NOMO-1 treated with dmso at 0.1 percent for 144 hours (cell line): ENCODE measurements around the gene ELP1.

ENCODE experiments used
- DNase-seq: peaks from one replicate; lab custom pipeline; 2025; ENCODE audit not compliant: unreplicated experiment; lab: John Stamatoyannopoulos, UW

ELP1 gene

DNA sequence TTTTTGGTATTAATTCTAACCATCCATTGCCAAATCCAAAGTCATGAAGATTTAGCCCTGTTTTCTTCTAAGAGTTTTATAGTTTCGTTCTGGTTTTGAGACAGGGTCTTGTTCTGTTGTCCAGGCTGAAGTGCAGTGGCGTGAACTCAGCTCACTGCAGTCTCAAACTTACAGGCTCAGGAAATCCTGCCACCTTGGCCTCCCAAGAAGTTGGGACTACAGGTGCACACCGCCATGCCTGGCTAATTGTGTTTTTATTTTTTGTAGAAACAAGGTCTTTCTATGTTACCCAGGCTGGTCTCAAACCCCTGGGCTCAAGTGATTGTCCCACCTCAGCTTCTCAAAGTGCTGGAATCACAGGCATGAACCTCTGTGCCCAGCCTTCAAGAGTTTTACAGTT, 50.8 kb downstream of the ELP1 start:
- DNase-seq, result no peak

DNA sequence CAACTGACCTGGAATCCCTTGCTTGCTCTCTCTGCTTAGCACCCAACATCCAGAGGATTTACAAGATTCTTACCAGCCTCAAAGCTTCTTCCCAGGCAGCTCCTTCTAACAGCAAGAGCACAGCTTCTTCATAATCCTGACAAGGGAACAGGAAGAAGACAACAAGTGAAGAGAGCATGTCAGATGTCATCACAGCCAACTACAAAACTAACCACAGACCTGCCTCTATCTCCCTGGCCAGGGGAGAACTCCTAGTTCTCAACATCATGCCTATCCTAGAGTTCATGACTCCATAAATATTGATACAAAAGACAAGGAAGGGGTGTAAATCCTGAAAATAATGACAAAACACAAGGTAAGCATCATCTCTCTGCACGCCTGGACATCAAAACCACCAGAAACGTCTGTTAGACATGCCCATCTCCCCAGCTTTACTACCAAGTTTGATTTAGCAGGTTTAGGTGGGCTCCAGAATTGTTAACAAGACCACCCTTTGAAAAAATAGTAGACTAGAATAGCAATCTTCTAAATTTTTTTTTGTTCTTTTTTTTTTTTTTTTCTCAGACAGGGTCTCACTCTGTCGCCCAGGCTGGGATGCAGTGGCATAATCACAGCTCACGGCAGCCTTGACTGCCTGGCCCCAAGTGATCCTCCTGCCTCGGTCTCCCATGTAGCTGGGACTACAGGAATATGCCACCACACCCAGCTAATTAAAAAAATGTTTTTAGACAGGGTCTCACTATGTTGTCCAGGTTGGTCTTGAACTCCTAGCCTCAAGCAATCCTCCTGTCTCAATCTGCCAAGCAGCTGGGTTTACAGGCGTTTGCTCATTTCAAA, 51.7 kb downstream of the ELP1 start:
- DNase-seq, result no peak

DNA sequence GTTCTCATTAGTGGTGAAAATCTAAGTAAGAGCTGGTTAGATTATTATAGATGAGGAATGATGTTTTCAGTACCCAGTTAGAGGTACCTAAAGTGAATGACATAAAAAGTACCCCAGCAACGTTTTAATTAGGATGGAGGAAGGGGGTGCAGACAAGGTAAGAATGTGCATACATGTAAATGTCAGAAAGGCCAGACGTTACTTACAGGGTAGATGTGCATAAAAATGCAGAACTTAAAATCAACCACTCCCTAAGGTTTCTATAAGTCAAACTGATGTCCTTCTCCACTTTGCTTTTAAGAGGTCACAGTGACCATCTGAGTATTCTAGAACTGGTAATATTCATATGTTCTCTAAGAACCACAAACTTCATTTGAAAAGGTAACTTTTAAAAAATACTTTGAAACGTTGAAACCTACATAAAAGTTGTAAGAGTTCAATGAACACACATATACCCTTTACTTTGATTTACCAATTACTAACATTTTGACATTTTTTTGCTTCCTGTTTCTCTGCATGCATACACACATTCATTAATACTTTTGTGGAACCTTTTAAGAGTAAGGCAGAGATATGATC, 53.1 kb downstream of the ELP1 start:
- DNase-seq, result no peak

DNA sequence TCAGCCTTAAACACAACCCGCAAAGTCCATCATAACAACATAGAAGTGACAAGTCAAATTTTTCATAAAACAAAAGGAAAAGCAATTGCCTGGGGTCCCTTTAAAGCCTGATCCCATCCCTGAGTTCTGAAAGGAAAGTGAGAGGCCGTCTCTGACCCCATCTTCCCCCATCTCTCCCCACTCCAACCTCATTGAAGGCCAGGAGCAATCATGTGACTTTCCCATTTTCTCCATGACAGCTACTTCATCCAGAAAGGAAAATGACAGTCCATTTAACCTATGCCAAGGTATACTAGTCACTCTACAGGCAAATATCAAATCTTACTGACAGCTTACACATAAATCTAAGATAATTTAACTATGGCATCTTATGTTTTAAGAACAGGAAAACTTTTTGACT, 56.4 kb downstream of the ELP1 start:
- DNase-seq, result no peak

DNA sequence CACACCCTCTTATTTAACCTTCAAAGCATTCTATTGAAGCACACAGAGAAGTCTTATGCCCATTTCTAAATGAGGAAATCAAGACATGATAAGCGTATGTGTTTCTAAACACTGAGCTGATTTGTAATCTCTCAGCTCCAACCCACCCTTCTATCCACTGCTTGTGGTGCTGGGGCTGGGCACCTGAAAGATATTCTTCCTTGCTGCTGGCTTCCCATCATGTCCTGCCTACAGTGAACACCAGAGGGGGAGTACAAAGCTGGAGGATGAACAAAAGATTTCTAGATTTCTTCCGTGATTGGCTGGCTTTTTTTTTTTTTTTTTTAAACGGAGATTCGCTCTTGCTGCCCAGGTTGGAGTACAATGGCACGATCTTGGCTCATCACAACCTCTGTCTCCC, 57.5 kb downstream of the ELP1 start:
- no peak for DNase-seq

DNA sequence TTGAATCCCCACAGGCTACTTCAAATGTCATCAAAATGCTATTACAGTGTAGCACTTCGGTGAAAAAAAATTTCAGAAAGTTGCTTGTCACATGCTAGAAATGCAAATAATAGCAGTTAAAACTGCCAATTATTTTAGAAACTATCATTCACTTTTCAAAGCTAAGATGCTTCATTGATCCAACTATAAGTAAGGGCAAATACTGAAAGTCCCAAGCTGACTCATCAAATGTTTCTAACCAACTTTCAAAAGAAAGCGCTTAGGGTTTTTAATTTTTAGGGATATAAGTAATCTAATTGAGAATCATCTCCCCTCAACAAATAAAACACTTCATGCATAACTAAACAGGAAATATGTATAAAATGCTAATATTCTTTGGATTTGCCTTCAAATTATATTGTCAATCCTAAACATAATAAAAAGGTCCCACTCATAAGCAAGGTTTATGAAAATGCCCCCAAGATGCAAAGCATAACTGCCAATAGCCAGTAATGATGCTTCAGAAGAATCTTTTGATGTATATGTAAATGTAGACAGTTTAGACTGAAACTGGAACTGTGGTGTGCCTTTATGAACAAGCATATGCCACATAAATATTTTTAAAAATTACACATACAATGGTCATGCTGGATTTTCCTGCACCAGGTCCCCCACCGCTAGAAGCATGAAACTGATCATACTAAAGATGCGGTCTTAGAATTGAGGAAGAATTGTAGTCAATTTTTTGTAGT, 59.7 kb downstream of the ELP1 start:
- no peak for DNase-seq

DNA sequence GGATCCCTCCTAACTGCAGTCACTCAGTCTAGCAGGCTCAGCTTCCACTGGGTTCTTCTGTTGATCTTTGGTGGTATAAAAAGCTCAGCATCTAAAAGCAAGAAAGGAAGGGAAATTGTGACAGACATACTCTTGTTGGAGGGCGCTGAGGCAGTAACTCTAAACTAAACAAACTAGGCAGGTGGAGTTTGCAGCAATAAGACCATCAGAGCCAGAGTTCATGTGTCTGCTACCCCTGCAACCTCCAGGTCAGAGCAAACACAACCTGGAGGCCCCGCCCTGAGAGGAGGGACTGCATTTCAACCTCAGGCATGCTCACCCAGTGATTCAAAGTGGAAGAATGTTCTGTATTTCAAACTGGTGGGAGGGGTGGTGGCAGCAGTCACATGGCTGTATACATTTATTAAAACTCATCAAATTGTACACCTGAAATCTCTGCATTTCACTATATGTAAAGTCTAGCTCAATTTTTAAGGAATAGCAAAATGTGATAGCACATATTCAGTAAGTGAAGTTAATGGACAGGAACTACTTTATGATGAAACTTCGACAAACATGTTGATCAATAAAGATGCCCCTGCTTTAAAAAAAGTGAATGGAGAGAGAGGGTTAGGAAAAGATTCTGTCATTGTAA, 64.7 kb downstream of the ELP1 start:
- no peak for DNase-seq

DNA sequence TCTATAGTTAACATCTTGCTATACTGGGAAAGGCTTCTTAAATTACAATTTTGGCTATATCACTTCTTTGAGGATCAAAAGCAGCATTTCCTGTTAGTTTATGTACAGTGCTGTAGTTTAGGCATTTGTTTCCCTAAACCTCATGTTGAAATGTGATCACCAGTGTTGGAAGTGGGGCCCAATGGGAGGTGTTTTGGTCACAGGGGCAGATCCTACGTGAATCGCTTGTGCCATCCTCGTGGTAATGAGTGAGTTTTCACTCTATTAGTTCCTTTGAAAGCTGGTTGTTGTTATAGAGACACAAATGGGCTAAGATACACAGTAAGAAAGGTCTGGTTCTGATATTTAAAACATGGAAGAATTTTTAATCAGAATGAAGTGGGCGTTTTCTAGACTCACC, 66.1 kb downstream of the ELP1 start:
- no peak for DNase-seq

DNA sequence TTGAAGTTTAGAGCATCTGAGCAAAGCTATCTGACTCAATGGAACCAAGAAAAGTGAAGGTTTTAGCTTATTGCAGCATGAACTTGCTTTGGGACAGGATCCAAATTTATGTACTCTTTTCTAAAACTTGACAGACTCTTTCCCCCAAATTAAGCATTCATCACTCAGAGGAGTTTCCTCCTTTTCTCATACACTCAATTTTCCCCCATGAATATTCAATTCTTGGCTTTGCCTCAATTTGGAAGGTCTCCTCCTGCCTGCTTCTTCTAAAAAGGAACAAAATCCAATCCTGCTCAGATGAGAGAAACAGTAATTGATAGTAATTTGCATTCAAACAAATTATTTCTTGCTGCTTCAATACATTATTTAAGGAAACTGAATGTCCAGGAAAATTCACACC, 66.8 kb downstream of the ELP1 start:
- no peak for DNase-seq

DNA sequence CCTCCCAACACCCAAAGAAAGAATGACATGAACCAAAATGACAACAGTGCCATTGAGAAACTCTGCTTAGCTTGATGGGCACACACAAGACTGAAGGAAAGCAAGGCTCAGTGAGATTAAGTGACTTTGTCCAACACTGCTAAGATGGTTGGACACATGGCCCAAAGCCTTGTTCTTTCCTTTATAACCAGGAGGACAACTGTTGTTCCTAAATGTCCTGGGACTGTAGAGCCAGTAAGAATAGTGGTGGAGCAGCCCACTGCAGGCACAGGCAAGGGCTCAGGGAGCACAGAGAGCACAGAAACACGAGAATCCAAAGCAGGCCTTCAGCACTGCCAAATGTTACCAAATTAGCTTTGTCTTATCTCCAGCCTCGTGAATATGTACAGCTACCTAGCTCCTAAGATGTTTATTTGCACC, 67.9 kb downstream of the ELP1 start:
- DNase-seq, result no peak

DNA sequence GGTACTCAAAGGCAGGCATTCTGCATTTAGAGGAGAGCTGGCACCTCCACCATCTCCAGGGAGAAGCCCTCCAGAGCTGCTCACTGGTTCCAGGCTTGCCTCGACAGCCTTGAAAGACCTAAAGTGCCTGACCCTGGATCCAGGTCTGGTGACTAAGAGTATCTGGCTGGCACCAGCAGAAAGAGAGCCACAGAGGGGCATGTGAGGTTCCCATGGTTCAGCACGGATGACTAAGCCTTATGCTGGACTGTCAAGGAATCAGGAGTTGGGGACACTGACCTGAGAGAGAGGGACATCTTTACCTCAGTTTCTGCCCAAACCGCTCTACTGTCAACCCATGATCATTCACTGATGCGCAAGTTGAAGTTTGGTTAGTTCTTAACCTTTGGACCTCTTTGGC, 68.9 kb downstream of the ELP1 start:
- no peak for DNase-seq

DNA sequence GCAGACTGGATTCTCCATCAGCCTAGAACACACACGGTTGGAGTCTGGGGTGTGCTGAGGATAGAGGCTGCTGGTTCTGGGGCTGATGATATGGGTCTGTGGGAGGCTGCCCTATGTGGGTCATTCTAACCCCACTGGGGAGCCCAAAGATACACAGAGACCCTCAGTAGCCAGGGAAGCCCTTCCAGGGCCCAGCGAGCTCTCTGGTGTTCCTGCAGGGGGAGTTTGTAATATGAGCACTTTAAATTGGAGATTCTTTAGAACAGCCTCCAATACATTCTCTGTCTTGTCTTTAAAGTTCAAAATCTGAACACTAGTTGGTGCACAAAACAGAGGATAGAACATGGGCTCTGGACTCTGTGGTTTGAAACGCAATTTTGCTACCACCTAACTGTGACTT, 69.5 kb downstream of the ELP1 start:
- no peak for DNase-seq

DNA sequence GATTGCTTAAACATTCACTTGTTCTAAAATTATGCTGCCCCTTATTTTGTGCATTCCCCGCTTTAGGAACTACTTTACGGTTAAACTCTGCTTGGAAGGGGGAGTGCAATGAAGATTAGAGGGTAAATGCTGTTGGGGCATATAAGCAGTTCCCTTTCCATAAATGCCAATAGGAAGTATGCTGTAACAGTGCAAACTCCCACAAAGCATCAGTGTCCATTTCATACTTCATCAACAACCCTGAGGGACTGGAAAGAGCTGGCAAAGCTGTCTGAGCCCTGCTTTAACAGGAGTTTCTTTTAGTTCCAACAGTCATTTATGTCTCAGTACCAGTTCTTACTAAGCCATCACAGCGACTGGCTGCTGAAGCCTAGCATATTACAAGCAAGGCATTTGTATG, 70.0 kb downstream of the ELP1 start:
- DNase-seq, result no peak

DNA sequence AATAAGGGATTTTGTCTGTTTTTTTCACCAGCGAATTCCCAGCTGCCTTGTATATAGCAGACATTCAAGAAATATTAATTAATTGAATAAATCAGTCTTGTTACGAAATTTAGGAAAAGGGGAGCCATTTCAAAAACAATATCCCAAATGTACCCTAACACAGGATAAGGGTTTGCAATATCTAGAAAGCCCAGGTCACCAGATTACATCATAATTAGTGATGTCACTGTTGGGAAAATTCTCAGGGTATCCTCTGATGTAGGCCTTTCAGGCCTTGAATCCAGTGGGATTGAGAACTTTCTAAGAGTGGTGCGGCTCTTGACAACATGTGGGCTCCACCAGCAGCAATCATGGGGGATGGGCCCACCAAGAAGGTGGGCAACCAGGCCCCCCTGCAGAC, 71.9 kb downstream of the ELP1 start, which contains the start of gene ACTL7A:
Gene ACTL7A (plus strand): TSS at position 270 of the 400 bp plus-strand sequence. CDS start 57 bp downstream, at position 327.
- no peak for DNase-seq

DNA sequence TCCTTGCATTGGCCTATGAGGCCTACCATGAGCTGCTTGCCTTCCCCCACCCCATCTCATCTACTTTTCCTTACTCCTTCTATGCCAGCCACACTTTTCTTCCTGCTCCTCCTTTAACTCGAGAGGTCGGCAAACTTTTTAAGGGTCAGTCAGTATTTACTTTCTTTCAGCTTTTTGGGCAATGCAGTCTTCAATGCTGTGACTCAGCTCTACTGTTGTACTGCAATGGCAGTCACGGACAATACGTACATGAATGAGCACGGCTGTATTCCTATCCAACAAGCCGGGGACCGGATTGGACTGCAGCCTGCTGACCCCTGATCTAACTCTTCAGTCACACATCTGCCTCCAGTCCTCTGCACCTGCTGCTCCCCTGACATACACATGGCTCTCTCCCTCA, 72.5 kb downstream of the ELP1 start:
- DNase-seq, result no peak

DNA sequence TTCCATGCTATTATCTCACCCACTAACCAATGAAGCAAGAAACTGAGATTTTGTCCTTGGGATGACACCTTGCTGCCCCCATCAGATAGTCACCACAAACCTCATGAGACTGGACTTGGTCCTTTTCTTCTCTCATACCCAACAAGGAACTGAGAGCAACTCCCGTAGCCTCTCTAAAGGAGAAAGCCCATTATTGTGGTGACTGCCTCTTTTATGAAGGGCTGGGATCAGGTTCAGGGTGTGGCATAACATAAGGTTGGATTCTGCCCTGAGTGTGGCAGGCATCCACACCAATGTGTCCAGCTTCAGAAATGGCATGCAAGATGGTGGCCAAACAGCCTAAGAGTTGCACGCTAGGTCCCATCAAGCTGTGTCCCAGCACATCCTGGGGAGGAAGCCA, 73.2 kb downstream of the ELP1 start:
- no peak for DNase-seq

DNA sequence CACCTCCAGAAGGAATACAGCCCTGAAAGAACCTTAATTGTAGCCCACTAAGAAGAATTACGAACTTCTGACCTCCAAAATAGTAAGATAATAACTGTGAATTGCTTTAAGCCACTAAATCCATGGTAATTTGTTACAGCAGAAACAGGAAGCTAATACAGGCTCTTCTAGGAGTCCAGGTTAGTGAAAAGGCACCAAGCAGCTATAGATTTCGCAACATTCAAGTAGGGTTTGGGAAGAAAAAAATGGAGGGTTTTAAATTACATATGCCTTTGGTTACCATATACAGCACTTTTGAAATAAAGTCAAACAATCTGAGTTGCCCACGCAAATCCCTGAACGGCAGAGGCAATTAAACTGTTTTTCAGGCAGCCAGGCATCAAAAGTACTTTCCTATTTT, 73.6 kb downstream of the ELP1 start:
- DNase-seq, result no peak

DNA sequence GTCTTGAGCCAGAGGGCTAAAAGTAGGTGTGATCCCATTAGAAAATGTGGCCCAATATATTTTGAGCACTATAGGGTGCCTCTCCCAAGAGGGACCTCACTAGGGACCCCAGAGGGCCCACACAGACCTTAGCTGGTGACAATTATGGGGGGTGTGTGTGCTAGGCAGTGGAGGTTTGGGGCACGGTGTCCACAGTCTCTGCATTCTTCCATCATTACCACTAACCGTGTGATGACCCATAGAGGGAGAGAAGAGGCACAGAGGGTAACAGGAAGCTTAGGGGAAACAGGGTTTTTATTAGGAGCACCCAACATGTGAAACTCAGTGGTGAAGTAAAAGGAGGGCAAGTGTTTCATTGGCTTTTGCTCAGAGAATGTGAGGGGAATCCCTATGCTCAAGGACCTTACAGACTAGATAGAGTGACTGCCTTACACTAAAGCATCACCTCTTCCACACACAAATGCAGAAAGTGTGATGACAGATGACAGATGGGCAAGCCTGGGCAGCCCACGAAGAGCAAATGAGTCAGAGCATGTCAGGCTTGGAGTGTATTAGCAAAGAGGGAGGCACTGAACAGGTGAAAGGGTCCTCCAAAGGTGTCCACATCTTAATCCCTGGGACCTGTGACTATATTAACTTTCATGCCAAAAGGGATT, 74.3 kb downstream of the ELP1 start:
- no peak for DNase-seq

DNA sequence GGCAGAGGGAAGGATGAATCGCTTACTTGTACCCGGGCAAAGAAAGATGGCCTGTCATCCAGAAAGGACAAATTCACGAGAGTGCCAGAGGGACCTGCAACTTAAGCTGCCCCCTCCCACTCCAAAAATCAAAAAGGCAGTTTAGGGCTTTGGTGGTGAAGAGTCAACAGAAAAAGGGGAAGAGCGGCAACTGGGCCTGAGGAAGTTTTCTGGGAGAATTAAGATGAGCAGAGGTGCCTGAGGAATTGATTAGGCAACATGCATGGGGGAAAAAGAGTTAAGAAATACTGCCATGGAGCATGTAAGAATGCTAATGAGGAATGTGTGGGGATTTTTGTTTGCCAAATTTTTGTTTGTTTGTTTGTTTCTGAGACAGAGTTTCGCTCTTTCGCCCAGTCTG, 76.4 kb downstream of the ELP1 start:
- DNase-seq, result no peak

DNA sequence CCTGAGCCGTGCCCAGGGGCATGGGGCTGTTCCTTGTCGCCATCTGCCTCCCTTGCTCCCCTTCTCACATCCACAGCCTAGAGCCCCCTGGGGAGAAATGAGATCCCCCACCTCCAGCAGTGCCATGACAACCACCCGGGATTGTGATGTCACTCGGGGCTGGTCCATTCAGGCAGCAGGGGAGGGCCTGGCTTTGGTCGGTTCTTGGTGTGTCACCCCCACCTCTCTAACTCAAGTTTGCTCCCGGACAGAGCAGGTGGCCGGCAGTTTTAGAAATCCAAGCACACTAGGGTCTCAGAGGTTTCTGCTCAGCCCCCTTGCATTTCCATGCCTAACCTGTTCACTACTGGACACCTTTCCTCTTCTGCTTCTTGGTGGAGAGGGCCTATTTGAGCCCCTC, 78.0 kb downstream of the ELP1 start, which contains the start of gene ACTL7B:
Gene ACTL7B (minus strand): TSS at position 99 of the 400 bp plus-strand sequence. CDS start 56 bp downstream, at position 43.
- DNase-seq, result no peak

DNA sequence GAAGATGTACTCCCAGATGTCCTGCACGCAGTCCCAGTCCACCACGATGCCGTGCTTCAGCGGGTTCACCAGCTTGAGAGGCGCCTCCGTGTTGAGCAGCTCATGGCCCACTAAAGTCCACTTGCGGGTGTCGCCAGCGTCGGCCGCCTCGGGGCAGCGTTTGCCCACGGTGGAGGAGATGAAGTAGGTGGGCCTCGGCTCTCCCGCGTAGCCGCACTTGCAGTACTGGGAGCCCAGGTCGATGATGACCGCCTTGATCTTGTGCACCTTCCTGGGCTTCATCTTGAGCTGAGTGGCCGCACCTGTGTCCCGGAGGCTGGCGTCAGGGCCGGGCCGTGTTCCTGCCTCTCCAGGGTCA, 78.4 kb downstream of the ELP1 start:
- DNase-seq, result no peak
